Measurements from ENCODE around the gene RAB3GAP1.
"Not testable (repeated sequence)": the region's sequence is repeated elsewhere in the genome, so short reads cannot be mapped to it uniquely, and the experiment has no call there.

RAB3GAP1 gene

GRCh38 chr2:135105513-135106316 is 53.6 kb downstream of the RAB3GAP1 start:
- not testable (repeated sequence) for DNase-seq (ENCODE audit: low spot score)

- no peak for DNase-seq (ENCODE audit: low spot score)
These were observed 61.2 kb downstream of the RAB3GAP1 start for GRCh38 chr2:135113322-135113721.

GRCh38 chr2:135119582-135119981 is 67.5 kb downstream of the RAB3GAP1 start:
- DNase-seq (ENCODE audit: low spot score), result no peak

- no peak for DNase-seq (ENCODE audit: low spot score)
These were observed 69.0 kb downstream of the RAB3GAP1 start for GRCh38 chr2:135121016-135121657.

- not testable (repeated sequence) for DNase-seq (ENCODE audit: low spot score)
These were observed 69.6 kb downstream of the RAB3GAP1 start for GRCh38 chr2:135121658-135122039.

- DNase-seq (ENCODE audit: low spot score), result no peak
These were observed 73.1 kb downstream of the RAB3GAP1 start for GRCh38 chr2:135124924-135125886.

GRCh38 chr2:135125940-135126339 is 73.8 kb downstream of the RAB3GAP1 start:
- no peak for DNase-seq (ENCODE audit: low spot score)

GRCh38 chr2:135130751-135131150 is 78.7 kb downstream of the RAB3GAP1 start:
- DNase-seq (ENCODE audit: low spot score), result no peak

- DNase-seq (ENCODE audit: low spot score), result no peak
These were observed 80.2 kb downstream of the RAB3GAP1 start for GRCh38 chr2:135132314-135132713.

- DNase-seq (ENCODE audit: low spot score), result no peak
These were observed 88.5 kb downstream of the RAB3GAP1 start for GRCh38 chr2:135140606-135141005.

- DNase-seq (ENCODE audit: low spot score), result no peak
These were observed 90.2 kb downstream of the RAB3GAP1 start for GRCh38 chr2:135142323-135142722.

- no peak for DNase-seq (ENCODE audit: low spot score)
These were observed 92.3 kb downstream of the RAB3GAP1 start for GRCh38 chr2:135144343-135144742.

- DNase-seq (ENCODE audit: low spot score), result no peak
These were observed 97.2 kb downstream of the RAB3GAP1 start for GRCh38 chr2:135149251-135149650.

GRCh38 chr2:135150725-135151124 is 98.6 kb downstream of the RAB3GAP1 start:
- DNase-seq (ENCODE audit: low spot score), result no peak

GRCh38 chr2:135151615-135152014 is 99.5 kb downstream of the RAB3GAP1 start:
- no peak for DNase-seq (ENCODE audit: low spot score)

GRCh38 chr2:135152361-135152760 is 100.3 kb downstream of the RAB3GAP1 start:
- DNase-seq (ENCODE audit: low spot score), result no peak

GRCh38 chr2:135154962-135155361 is 102.9 kb downstream of the RAB3GAP1 start:
- DNase-seq (ENCODE audit: low spot score), result no peak

GRCh38 chr2:135157856-135158255 is 105.8 kb downstream of the RAB3GAP1 start:
- no peak for DNase-seq (ENCODE audit: low spot score)

- no peak for DNase-seq (ENCODE audit: low spot score)
These were observed 107.1 kb downstream of the RAB3GAP1 start for GRCh38 chr2:135159191-135159590.

- no peak for DNase-seq (ENCODE audit: low spot score)
These were observed 110.3 kb downstream of the RAB3GAP1 start for GRCh38 chr2:135162377-135162776.

- no peak for DNase-seq (ENCODE audit: low spot score)
These were observed 110.7 kb downstream of the RAB3GAP1 start for GRCh38 chr2:135162786-135163185.

GRCh38 chr2:135163306-135163705 is 111.2 kb downstream of the RAB3GAP1 start:
- DNase-seq (ENCODE audit: low spot score), result no peak

Data from Ammon's horn (tissue), 1 donor.